Smooth muscle cell (in vitro differentiated cells): ENCODE data around the gene AZIN2. TPM values are rescaled to one million over a fixed set of nuclear protein-coding genes. Genes with fewer than 3 reads are reported as not detected.
"Not testable (repeated sequence)": the region's sequence is repeated elsewhere in the genome, so short reads cannot be mapped to it uniquely, and the experiment has no call there.

ENCODE experiments used
- DNase-seq: peaks from one replicate; lab custom pipeline; 2025; ENCODE audit not compliant: unreplicated experiment; lab: John Stamatoyannopoulos, UW
- H2AFZ ChIP-seq: fragments of 200-600 bp; sonication (generic); 2 replicates; pipeline ENCODE4 v1.6.0; 2016; ENCODE audit warnings: antibody characterized with exemption, low read depth, mild to moderate bottlenecking
- H3F3A ChIP-seq: fragments of 200-600 bp; sonication (generic); 2 replicates; pipeline ENCODE4 v1.6.0; 2017; ENCODE audit warnings: antibody characterized with exemption, low read depth
- H3K27ac ChIP-seq: fragments of 200-600 bp; sonication (generic); 2 replicates; pipeline ENCODE4 v1.5.1; 2016; ENCODE audit warnings: low read depth, mild to moderate bottlenecking
- H3K27me3 ChIP-seq: fragments of 200-600 bp; sonication (generic); 2 replicates; pipeline ENCODE4 v1.6.1; 2016; ENCODE audit warnings: low read depth, mild to moderate bottlenecking
- H3K36me3 ChIP-seq: fragments of 200-600 bp; sonication (generic); 2 replicates; pipeline ENCODE4 v1.5.1; 2016; ENCODE audit warnings: low read depth
- H3K4me1 ChIP-seq: fragments of 200-600 bp; sonication (generic); 2 replicates; pipeline ENCODE4 v1.5.1; 2016; ENCODE audit warnings: low read depth
- H3K4me2 ChIP-seq: fragments of 200-600 bp; sonication (generic); 2 replicates; pipeline ENCODE4 v1.6.0; 2016; ENCODE audit warnings: mild to moderate bottlenecking
- H3K4me3 ChIP-seq: fragments of 200-600 bp; sonication (generic); 2 replicates; pipeline ENCODE4 v1.5.1; 2016; ENCODE audit warnings: mild to moderate bottlenecking
- H3K79me2 ChIP-seq: fragments of 200-600 bp; sonication (generic); 2 replicates; pipeline ENCODE4 v1.6.0; 2016; ENCODE audit warnings: low read depth, mild to moderate bottlenecking
- H3K9ac ChIP-seq: fragments of 200-600 bp; sonication (generic); 2 replicates; pipeline ENCODE4 v1.6.0; 2016; ENCODE audit warnings: low read depth
- H3K9me3 ChIP-seq: fragments of 200-600 bp; sonication (generic); replicated peaks from 2 replicates; pipeline ENCODE4 v1.5.1; 2016; ENCODE audit warnings: low read depth
- H4K20me1 ChIP-seq: fragments of 200-600 bp; sonication (generic); 2 replicates; pipeline ENCODE4 v1.6.0; 2016; ENCODE audit warnings: low read depth
- WGBS: methylation state at CpG from one replicate; pipeline ENCODE4 v1.1.7; 2016; ENCODE audit warnings: low lambda C conversion rate; 5-methylcytosine and 5-hydroxymethylcytosine counted together
- polyA plus RNA-seq: library from polyadenylated mRNA; unstranded; fragments of >200 nt; fragmentation: Nextera tagmentation; extraction: Ambion mirVana; gene quantifications from 2 replicates; pipeline ENCODE4 v1.2.1, GENCODE V29; 2016
- total RNA-seq: library from RNA; depleted of rRNA; stranded (reverse); fragments of >200 nt; gene quantifications from 2 replicates; pipeline ENCODE4 v1.2.3, GENCODE V29; 2014
- TF ChIP-seq, protein P1 (sequence below): fragments of 200-600 bp; sonication (generic); IDR thresholded peaks from 2 replicates; pipeline ENCODE4 v1.5.1; 2017; ENCODE audit warnings: borderline replicate concordance, mild to moderate bottlenecking, antibody characterized with exemption; ENCODE audit not compliant: insufficient read depth, poor library complexity, severe bottlenecking

The AZIN2 gene
- total and polyA plus RNA-seq, 2 experiments from 2014 or later, result 7.9 to 33.5 TPM

DNA sequence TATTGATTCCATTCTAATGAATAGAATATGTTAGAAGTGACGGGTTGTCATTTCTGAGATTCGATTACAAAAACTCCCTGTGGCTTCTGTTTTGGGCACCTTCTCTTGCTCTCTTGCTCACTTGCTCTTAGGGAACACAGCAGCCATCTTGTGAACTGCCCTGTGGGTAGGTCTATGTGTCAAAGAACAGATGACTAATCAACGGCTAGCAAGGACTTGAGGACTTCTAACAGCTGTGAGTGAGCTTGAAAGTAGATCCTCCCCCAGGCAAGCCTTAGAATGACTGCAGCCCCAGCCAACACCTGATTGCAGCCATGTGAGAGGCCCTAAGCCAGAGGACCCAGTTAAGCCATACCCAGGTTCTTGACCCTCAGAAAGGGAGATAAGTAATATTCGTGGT is 49.3 kb downstream of the AZIN2 start:
- H3K4me2 ChIP-seq, result no peak overlapping the region
- TF ChIP-seq, protein P1, sequence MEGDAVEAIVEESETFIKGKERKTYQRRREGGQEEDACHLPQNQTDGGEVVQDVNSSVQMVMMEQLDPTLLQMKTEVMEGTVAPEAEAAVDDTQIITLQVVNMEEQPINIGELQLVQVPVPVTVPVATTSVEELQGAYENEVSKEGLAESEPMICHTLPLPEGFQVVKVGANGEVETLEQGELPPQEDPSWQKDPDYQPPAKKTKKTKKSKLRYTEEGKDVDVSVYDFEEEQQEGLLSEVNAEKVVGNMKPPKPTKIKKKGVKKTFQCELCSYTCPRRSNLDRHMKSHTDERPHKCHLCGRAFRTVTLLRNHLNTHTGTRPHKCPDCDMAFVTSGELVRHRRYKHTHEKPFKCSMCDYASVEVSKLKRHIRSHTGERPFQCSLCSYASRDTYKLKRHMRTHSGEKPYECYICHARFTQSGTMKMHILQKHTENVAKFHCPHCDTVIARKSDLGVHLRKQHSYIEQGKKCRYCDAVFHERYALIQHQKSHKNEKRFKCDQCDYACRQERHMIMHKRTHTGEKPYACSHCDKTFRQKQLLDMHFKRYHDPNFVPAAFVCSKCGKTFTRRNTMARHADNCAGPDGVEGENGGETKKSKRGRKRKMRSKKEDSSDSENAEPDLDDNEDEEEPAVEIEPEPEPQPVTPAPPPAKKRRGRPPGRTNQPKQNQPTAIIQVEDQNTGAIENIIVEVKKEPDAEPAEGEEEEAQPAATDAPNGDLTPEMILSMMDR, result no peak
- no peak overlapping the region for H3K27ac ChIP-seq
- no peak for DNase-seq
- no peaks in the 10 kb centered on the region for H3K79me2 ChIP-seq
- no peaks in the 10 kb centered on the region for H3K9me3 ChIP-seq
- no peak overlapping the region for H2AFZ ChIP-seq
- H3K9ac ChIP-seq, result no peak overlapping the region
- H3K4me1 ChIP-seq, result no peaks in the 10 kb centered on the region
- no peaks in the 10 kb centered on the region for H3F3A ChIP-seq
- WGBS, result 75% methylated on average over 4 of the region's 4 CpGs
- H3K36me3 ChIP-seq, result no peaks in the 10 kb centered on the region
- H3K27me3 ChIP-seq, result no peaks in the 10 kb centered on the region
- H4K20me1 ChIP-seq, result no peaks in the 10 kb centered on the region
- no peak overlapping the region for H3K4me3 ChIP-seq

- Histone ChIP-seq H3K27ac (no peak overlapping the region), H3K9ac (no peak overlapping the region), H3K9me3 (no peaks in the 10 kb centered on the region), H3K27me3 (no peaks in the 10 kb centered on the region), H3K36me3 (no peaks in the 10 kb centered on the region), H3K4me2 (no peak overlapping the region), H4K20me1 (no peaks in the 10 kb centered on the region), H2AFZ (no peak overlapping the region), H3K79me2 (no peaks in the 10 kb centered on the region), H3F3A (no peaks in the 10 kb centered on the region), H3K4me1 (no peaks in the 10 kb centered on the region), H3K4me3 (no peak overlapping the region)
- 75% methylated on average over 2 of the region's 2 CpGs for WGBS
- no peak for DNase-seq
- TF ChIP-seq, protein P1, result no peak
Measured at GRCh38 chr1:33131191-33131590, 50.2 kb downstream of the AZIN2 start.

DNA sequence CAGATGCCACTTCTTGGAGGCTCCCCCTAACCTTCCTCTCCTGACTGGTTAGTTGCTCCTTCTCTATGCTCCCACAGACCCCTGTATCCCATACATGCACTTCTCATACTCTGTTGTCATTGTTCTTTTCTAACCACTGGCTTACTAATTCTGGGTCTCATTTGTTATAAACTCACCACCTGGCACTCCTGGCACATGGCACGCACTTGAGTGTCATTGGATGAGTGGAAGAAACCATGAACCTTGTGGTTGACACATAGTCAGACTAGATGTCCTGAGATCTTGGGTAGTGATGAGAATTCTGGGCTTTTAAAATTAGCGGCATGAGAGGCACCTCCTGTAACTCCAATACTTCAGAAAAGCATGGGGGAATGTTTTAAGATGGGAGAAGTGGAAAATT is 51.6 kb downstream of the AZIN2 start:
- 97% methylated on average over 2 of the region's 2 CpGs for WGBS
- H3K9me3 ChIP-seq, result no peaks in the 10 kb centered on the region
- H3F3A ChIP-seq, result no peaks in the 10 kb centered on the region
- H3K9ac ChIP-seq, result no peak overlapping the region
- no peaks in the 10 kb centered on the region for H3K4me1 ChIP-seq
- H2AFZ ChIP-seq, result no peak overlapping the region
- no peaks in the 10 kb centered on the region for H3K36me3 ChIP-seq
- no peak overlapping the region for H3K27ac ChIP-seq
- no peaks in the 10 kb centered on the region for H4K20me1 ChIP-seq
- no peaks in the 10 kb centered on the region for H3K79me2 ChIP-seq
- no peak overlapping the region for H3K4me3 ChIP-seq
- DNase-seq, result no peak
- no peak overlapping the region for H3K4me2 ChIP-seq
- TF ChIP-seq, protein P1, result no peak
- H3K27me3 ChIP-seq, result no peaks in the 10 kb centered on the region

GRCh38 chr1:33133478-33134105 is 52.6 kb downstream of the AZIN2 start:
- Histone ChIP-seq H3F3A (no peaks in the 10 kb centered on the region), H2AFZ (no peak overlapping the region), H3K4me2 (no peak overlapping the region), H3K4me3 (no peak overlapping the region), H3K36me3 (no peaks in the 10 kb centered on the region), H3K9ac (no peak overlapping the region), H3K79me2 (no peaks in the 10 kb centered on the region), H3K4me1 (no peaks in the 10 kb centered on the region), H3K27me3 (no peaks in the 10 kb centered on the region), H3K27ac (no peak overlapping the region), H3K9me3 (no peaks in the 10 kb centered on the region), H4K20me1 (no peaks in the 10 kb centered on the region)
- TF ChIP-seq, protein P1, result no peak
- WGBS, result 95% methylated on average over 10 of the region's 10 CpGs
- DNase-seq, result no peak

GRCh38 chr1:33136041-33136440 is 55.1 kb downstream of the AZIN2 start:
- H3K27ac ChIP-seq, H3K79me2 ChIP-seq, H3K4me2 ChIP-seq, DNase-seq, H2AFZ ChIP-seq, H3K36me3 ChIP-seq, H4K20me1 ChIP-seq, H3K9ac ChIP-seq, H3F3A ChIP-seq, H3K4me3 ChIP-seq, H3K4me1 ChIP-seq, H3K9me3 ChIP-seq, H3K27me3 ChIP-seq: not testable (repeated sequence)
- 95% methylated on average over 1 of the region's 1 CpG for WGBS
